ENCODE data around the gene CLCA1.

- TF ChIP-seq ZNF274 (IDR thresholded peaks at IDR 0.05; ENCODE audit: low read depth, low read length) (no peak), YY1 (IDR thresholded peaks at IDR 0.05; ENCODE audit: insufficient read depth, insufficient read length) (no peak), SUZ12 (IDR thresholded peaks at IDR 0.05; ENCODE audit: extremely low read depth, insufficient read depth, insufficient read length) (no peak)
These were observed 61.6 kb downstream of the CLCA1 start for GRCh38 chr1:86530211-86530845.

Data from NT2/D1 (cell line).